ENCODE data around the gene NLRP14. TPM values are rescaled to one million over a fixed set of nuclear protein-coding genes. Genes with fewer than 3 reads are reported as not detected.

The NLRP14 gene
- total RNA-seq, 1 donor from 2014 or later, result under 0.01 TPM

DNA sequence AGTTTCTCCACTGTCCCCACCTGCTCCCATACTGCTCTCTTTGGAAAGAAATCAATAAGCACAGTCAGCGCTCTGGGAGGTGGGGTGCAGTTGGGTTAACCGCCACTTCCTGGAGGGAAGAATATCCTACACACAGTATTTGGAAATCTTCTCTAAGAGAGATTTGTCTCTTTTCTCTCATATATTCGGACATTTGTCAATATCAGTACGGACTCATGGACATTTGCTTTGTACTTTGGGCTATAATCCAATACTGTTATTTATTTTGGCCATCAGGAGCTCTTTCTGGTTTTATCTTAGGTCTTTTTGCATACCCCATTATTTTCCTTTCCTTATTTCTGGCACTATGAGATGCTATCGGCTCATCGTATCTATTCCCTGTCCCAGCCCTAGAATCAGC is 13.7 kb downstream of the NLRP14 start:
- FAIRE-seq, result no peak
- no peak for TF ChIP-seq CTCF (IDR thresholded peaks at IDR 0.05; ENCODE audit: insufficient read depth, low read length, severe bottlenecking)
- DNase-seq (ENCODE audit: low read depth), result no peak

DNA sequence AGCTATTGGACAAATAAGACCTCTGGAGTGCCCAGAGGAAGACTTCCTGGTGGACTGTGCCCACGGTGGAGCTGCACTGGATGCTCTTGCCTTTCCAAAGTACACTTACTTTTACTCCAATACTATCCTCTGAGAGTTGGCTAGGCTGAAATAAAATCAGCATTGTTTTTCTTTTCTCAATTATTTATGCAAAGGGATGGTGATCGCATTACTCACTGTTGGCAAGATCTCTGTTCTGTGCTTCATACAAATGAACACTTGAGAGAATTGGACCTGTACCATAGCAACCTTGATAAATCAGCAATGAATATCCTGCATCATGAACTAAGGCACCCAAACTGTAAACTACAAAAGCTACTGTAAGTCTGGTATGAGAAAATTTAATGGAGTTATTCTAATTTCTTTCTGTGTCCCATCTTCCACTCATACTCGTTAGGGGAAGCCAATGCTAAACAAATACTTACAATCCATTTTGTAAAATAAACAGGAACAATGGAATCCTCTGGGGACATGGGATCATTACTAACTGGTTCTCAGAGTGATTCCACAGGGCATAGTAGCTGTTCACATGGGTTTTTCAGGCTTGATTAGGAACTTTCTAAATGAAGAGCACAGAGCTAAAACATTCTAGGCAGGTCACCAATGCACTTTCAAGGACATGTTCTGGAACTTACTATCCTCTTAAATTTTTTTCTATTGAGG is 26.3 kb downstream of the NLRP14 start:
- Histone ChIP-seq H3K27me3 (ENCODE audit: control insufficient read depth, insufficient read depth, low read length) (no peaks in the 10 kb centered on the region), H3K36me3 (ENCODE audit: control insufficient read depth, insufficient read depth, low read length) (no peaks in the 10 kb centered on the region), H3K4me3 (ENCODE audit: low read depth, low read length) (no peak overlapping the region)
- peak; percentile 25 for DNase-seq (ENCODE audit: low read depth)
- no peak for TF ChIP-seq CTCF (IDR thresholded peaks at IDR 0.05; ENCODE audit: insufficient read depth, low read length, severe bottlenecking)
- FAIRE-seq, result no peak

More for the DNA sequence above, 13.7 kb downstream of the NLRP14 start:
- H3K36me3 ChIP-seq (ENCODE audit: control insufficient read depth, insufficient read depth, low read length), result no peaks in the 10 kb centered on the region
- no peak overlapping the region for H3K4me3 ChIP-seq (ENCODE audit: low read depth, low read length)
- no peaks in the 10 kb centered on the region for H3K27me3 ChIP-seq (ENCODE audit: control insufficient read depth, insufficient read depth, low read length)

DNA sequence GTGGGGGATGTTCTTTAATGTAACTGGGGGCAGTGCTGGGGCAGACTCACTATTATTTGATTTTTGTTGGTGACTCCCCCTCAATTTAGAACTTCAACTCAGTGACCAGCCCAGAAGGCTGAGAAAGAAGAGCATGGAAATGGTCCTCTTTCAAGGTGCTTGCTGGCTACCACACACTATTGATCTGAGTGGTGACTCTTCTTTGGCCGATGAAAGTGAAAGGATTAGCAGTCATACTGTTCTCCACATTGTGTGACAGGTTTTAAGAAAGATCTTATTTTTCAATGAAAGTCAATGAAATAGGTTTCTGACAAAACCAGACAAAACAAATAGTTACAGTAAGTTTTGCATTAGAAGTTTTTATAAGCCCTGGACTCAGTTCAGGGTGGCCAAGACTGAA is 29.9 kb downstream of the NLRP14 start:
- FAIRE-seq, result no peak
- Histone ChIP-seq H3K4me3 (ENCODE audit: low read depth, low read length) (no peak overlapping the region), H3K36me3 (ENCODE audit: control insufficient read depth, insufficient read depth, low read length) (no peaks in the 10 kb centered on the region), H3K27me3 (ENCODE audit: control insufficient read depth, insufficient read depth, low read length) (no peaks in the 10 kb centered on the region)
- TF ChIP-seq CTCF (IDR thresholded peaks at IDR 0.05; ENCODE audit: insufficient read depth, low read length, severe bottlenecking), result no peak
- DNase-seq (ENCODE audit: low read depth), result no peak

GRCh38 chr11:7056828-7057513 is 36.7 kb downstream of the NLRP14 start:
- no peak for FAIRE-seq
- no peak for TF ChIP-seq CTCF (IDR thresholded peaks at IDR 0.05; ENCODE audit: insufficient read depth, low read length, severe bottlenecking)
- DNase-seq (ENCODE audit: low read depth), result no peak
- H3K4me3 ChIP-seq (ENCODE audit: low read depth, low read length), result no peak overlapping the region
- H3K36me3 ChIP-seq (ENCODE audit: control insufficient read depth, insufficient read depth, low read length), result no peaks in the 10 kb centered on the region
- H3K27me3 ChIP-seq (ENCODE audit: control insufficient read depth, insufficient read depth, low read length), result no peaks in the 10 kb centered on the region

DNA sequence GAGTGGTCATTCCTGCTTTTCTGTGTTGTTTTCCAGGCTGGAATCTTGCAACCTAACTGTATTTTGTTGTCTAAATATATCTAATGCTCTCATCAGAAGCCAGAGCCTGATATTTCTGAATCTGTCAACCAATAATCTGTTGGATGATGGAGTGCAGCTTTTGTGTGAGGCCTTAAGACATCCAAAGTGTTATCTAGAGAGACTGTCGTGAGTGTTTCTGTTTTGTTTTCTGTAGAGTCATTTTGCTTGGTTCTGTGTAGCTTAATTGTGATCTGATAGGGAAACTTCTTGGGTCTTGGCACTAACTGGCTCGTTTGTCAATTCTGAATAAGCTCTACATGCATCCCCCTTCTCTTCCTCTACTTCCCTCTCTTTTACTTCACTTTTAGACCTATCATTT is 37.4 kb downstream of the NLRP14 start:
- Histone ChIP-seq H3K36me3 (ENCODE audit: control insufficient read depth, insufficient read depth, low read length) (no peaks in the 10 kb centered on the region), H3K4me3 (ENCODE audit: low read depth, low read length) (no peak overlapping the region), H3K27me3 (ENCODE audit: control insufficient read depth, insufficient read depth, low read length) (no peaks in the 10 kb centered on the region)
- TF ChIP-seq CTCF (IDR thresholded peaks at IDR 0.05; ENCODE audit: insufficient read depth, low read length, severe bottlenecking), result no peak
- FAIRE-seq, result no peak
- no peak for DNase-seq (ENCODE audit: low read depth)

Measured in bronchial epithelial cell (primary cell).